ENCODE results near the gene PTPRE. TPM values are rescaled to one million over a fixed set of nuclear protein-coding genes. Genes with fewer than 3 reads are reported as not detected.

Gene PTPRE
- total RNA-seq, 1 experiment from 2014 or later: 3.1 TPM

DNA sequence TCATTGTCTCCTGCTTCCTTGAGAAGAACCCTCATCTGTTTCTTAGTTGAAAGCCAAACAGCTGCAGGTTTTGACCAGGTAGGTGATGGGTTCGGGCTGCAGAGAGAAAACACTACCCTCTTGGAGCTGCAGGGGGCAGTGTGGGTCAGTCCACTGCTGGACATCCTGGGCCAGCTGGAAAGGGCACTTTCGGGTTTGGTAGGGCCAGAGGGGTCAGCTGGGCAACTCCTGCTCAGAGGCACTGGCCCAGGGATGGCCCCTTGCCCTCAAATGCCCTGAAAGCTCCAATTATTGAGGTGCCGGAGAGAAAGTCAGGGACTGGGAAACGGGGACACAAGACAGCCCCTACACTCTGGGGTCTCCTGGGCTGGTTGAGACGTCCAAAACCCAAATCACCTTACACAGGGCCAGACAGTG is 128.7 kb downstream of the PTPRE start:
- no peaks in the 10 kb centered on the region for H3K36me3 Mint-ChIP-seq
- no peaks in the 10 kb centered on the region for H3K9me3 Mint-ChIP-seq
- ChIA-PET CTCF (interaction anchor here (0.8 to 6.3 kb wide), 22 partner anchors 8 to 181 kb away, joined by 3 to 125 read pairs (median 6); partner anchors contain the start of gene PTPRE), POLR2A (interaction anchor here (1.1 to 1.2 kb wide), 2 partner anchors 12 to 34 kb away, joined by 3 to 7 read pairs; no protein-coding TSS in a partner anchor)
- H3K4me1 Mint-ChIP-seq: peaks cover 15% of the 10 kb centered on the region
- H3K4me3 Mint-ChIP-seq: no peak overlapping the region
- H3K27ac Mint-ChIP-seq: no peak overlapping the region
- no peaks in the 10 kb centered on the region for H3K27me3 Mint-ChIP-seq (ENCODE audit: low read depth)
- peak; percentile 82 for DNase-seq (ENCODE audit: low spot score)
- TF ChIP-seq NFATC4 (CRISPR knock-in tag; IDR thresholded peaks at IDR 0.05) (no peak), ZNF263 (CRISPR knock-in tag; IDR thresholded peaks at IDR 0.05; ENCODE audit: low read depth) (no peak), ZNF138 (CRISPR knock-in tag; conservative IDR thresholded peaks at IDR 0.05) (0 out of 2 replicates have a peak, but pooled peaks have one; percentile 42), NR3C1 (CRISPR knock-in tag; conservative IDR thresholded peaks at IDR 0.05; ENCODE audit: low read depth) (no peak), ZNF121 (CRISPR knock-in tag; IDR thresholded peaks at IDR 0.05) (no peak), ZNF671 (CRISPR knock-in tag; IDR thresholded peaks at IDR 0.05) (no peak), MYBL2 (CRISPR knock-in tag; IDR thresholded peaks at IDR 0.05) (no peak), ZNF219 (CRISPR knock-in tag; IDR thresholded peaks at IDR 0.05; ENCODE audit: borderline replicate concordance) (no peak), ESRRA (CRISPR knock-in tag; IDR thresholded peaks at IDR 0.05; ENCODE audit: borderline replicate concordance) (no peak), SMAD3 (CRISPR knock-in tag; IDR thresholded peaks at IDR 0.05; ENCODE audit: borderline replicate concordance) (no peak), NR1H2 (CRISPR knock-in tag; IDR thresholded peaks at IDR 0.05) (no peak)
- TF ChIP-seq, protein P1, sequence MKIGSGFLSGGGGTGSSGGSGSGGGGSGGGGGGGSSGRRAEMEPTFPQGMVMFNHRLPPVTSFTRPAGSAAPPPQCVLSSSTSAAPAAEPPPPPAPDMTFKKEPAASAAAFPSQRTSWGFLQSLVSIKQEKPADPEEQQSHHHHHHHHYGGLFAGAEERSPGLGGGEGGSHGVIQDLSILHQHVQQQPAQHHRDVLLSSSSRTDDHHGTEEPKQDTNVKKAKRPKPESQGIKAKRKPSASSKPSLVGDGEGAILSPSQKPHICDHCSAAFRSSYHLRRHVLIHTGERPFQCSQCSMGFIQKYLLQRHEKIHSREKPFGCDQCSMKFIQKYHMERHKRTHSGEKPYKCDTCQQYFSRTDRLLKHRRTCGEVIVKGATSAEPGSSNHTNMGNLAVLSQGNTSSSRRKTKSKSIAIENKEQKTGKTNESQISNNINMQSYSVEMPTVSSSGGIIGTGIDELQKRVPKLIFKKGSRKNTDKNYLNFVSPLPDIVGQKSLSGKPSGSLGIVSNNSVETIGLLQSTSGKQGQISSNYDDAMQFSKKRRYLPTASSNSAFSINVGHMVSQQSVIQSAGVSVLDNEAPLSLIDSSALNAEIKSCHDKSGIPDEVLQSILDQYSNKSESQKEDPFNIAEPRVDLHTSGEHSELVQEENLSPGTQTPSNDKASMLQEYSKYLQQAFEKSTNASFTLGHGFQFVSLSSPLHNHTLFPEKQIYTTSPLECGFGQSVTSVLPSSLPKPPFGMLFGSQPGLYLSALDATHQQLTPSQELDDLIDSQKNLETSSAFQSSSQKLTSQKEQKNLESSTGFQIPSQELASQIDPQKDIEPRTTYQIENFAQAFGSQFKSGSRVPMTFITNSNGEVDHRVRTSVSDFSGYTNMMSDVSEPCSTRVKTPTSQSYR (CRISPR knock-in tag; IDR thresholded peaks at IDR 0.05): no peak
- TF ChIP-seq, protein P2, sequence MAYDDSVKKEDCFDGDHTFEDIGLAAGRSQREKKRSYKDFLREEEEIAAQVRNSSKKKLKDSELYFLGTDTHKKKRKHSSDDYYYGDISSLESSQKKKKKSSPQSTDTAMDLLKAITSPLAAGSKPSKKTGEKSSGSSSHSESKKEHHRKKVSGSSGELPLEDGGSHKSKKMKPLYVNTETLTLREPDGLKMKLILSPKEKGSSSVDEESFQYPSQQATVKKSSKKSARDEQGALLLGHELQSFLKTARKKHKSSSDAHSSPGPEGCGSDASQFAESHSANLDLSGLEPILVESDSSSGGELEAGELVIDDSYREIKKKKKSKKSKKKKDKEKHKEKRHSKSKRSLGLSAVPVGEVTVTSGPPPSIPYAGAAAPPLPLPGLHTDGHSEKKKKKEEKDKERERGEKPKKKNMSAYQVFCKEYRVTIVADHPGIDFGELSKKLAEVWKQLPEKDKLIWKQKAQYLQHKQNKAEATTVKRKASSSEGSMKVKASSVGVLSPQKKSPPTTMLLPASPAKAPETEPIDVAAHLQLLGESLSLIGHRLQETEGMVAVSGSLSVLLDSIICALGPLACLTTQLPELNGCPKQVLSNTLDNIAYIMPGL (CRISPR knock-in tag; IDR thresholded peaks at IDR 0.05): no peak
- TF ChIP-seq, protein P3, sequence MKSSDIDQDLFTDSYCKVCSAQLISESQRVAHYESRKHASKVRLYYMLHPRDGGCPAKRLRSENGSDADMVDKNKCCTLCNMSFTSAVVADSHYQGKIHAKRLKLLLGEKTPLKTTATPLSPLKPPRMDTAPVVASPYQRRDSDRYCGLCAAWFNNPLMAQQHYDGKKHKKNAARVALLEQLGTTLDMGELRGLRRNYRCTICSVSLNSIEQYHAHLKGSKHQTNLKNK (CRISPR knock-in tag; IDR thresholded peaks at IDR 0.05): no peak
- TF ChIP-seq, protein P4, sequence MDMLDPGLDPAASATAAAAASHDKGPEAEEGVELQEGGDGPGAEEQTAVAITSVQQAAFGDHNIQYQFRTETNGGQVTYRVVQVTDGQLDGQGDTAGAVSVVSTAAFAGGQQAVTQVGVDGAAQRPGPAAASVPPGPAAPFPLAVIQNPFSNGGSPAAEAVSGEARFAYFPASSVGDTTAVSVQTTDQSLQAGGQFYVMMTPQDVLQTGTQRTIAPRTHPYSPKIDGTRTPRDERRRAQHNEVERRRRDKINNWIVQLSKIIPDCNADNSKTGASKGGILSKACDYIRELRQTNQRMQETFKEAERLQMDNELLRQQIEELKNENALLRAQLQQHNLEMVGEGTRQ (CRISPR knock-in tag; IDR thresholded peaks at IDR 0.05): no peak
- TF ChIP-seq, protein P5, sequence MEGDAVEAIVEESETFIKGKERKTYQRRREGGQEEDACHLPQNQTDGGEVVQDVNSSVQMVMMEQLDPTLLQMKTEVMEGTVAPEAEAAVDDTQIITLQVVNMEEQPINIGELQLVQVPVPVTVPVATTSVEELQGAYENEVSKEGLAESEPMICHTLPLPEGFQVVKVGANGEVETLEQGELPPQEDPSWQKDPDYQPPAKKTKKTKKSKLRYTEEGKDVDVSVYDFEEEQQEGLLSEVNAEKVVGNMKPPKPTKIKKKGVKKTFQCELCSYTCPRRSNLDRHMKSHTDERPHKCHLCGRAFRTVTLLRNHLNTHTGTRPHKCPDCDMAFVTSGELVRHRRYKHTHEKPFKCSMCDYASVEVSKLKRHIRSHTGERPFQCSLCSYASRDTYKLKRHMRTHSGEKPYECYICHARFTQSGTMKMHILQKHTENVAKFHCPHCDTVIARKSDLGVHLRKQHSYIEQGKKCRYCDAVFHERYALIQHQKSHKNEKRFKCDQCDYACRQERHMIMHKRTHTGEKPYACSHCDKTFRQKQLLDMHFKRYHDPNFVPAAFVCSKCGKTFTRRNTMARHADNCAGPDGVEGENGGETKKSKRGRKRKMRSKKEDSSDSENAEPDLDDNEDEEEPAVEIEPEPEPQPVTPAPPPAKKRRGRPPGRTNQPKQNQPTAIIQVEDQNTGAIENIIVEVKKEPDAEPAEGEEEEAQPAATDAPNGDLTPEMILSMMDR (IDR thresholded peaks at IDR 0.05): peak; percentile 73
- ATAC-seq: peak; percentile 94

DNA sequence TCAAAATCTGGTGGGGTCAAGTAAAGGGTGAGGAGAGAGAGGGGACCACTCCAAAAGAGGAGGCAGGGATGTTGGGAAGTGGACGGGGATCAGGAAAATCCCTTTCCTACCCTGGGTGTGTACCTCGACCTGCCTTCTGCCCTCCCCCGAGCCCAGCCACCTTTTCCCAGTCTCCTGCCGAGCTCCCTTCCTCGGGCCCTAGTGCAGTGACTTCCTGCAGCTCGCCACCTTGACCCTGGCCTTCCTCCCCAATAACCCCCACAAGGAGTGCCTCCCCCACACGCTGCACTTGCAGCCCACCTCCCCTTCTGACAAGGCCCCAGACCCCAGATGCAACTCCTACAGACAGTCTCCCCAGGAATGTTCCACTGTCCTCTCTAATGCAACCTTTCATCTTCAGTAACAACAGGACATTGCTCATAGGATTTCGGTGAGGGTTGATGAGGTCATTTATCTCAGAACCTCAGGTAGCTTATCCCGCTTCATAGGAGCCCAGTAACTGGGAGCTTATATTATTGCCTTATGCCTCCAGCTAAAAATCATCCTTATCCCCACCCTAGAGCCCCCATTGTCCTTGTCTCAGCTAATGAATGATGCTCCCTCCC is 129.2 kb downstream of the PTPRE start:
- no peak overlapping the region for H3K27ac Mint-ChIP-seq
- no peaks in the 10 kb centered on the region for H3K36me3 Mint-ChIP-seq
- CTCF ChIA-PET: interaction anchor here (1.0 to 6.3 kb wide), 20 partner anchors 7 to 182 kb away, joined by 3 to 125 read pairs (median 8); partner anchors contain the start of gene PTPRE
- H3K4me1 Mint-ChIP-seq: peaks cover 13% of the 10 kb centered on the region
- POLR2A ChIA-PET: interaction anchor here (1.1 to 1.2 kb wide), 2 partner anchors 12 to 34 kb away, joined by 3 to 7 read pairs; no protein-coding TSS in a partner anchor
- H3K4me3 Mint-ChIP-seq: no peak overlapping the region
- no peak for DNase-seq (ENCODE audit: low spot score)
- ATAC-seq: no peak
- H3K27me3 Mint-ChIP-seq (ENCODE audit: low read depth): no peaks in the 10 kb centered on the region; the same call in 1 of the 2 replicates
- H3K9me3 Mint-ChIP-seq: no peaks in the 10 kb centered on the region
- TF ChIP-seq HMGA2 (CRISPR knock-in tag; IDR thresholded peaks at IDR 0.05) (no peak), GABPB1 (CRISPR knock-in tag; IDR thresholded peaks at IDR 0.05) (no peak), NR2C2 (CRISPR knock-in tag; IDR thresholded peaks at IDR 0.05) (no peak), ZNF423 (CRISPR knock-in tag; IDR thresholded peaks at IDR 0.05) (no peak), ATF1 (CRISPR knock-in tag; IDR thresholded peaks at IDR 0.05) (no peak)
- TF ChIP-seq, protein P6, sequence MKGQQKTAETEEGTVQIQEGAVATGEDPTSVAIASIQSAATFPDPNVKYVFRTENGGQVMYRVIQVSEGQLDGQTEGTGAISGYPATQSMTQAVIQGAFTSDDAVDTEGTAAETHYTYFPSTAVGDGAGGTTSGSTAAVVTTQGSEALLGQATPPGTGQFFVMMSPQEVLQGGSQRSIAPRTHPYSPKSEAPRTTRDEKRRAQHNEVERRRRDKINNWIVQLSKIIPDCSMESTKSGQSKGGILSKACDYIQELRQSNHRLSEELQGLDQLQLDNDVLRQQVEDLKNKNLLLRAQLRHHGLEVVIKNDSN (CRISPR knock-in tag; IDR thresholded peaks at IDR 0.05): no peak
- TF ChIP-seq, protein P7, sequence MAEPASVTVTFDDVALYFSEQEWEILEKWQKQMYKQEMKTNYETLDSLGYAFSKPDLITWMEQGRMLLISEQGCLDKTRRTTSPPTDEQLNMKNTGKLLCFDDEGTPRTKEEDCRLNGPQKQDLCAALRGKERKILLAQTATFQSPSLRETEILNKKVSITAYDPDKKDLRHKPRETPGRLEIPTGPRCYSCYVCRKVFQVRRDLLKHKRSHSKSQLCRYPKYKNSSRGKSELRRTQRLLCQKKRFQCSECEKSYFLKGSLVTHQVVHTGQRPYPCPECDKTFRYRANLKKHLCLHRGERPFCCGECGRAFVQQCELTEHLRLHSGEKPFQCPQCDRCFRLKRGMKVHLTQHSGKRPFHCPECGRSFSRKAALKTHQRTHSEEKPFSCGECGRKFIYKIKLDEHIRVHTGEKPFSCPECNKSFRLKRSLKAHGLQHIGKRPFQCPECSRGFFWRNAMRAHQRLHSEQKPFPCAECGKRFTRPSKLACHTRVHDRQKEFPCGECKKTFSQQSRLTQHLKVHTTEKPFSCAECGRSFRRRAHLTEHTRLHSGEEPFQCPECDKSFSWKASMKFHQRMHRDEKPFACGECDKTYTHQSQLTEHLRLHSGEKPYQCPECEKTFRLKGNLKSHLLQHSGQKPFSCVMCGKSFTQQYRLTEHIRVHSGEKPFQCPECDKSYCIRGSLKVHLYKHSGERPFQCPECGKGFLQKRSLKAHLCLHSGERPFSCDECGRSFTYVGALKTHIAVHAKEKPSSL (CRISPR knock-in tag; conservative IDR thresholded peaks at IDR 0.05): no peak
